ENCODE measurements around the gene LRP1B.

The LRP1B gene

DNA sequence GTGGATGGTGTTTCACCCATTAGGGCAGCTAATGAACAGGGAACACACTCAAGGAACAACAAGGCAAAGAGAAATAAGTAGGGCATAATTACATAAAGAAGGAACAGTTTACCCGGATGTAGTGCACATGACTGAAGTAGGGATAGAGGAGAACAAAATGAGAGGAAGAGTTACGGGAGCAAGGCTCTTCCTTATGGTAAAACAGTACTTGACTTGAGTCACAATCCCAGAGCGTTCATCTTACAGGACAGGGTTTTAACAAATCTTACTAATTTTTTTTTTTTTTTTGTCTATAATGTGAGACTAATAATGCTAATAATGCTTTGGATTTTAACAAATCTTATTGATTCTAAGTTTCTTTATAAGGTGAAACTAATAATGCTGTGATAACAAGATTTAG lies 1329.5 kb downstream of the LRP1B start:
- TF ChIP-seq, protein P1, sequence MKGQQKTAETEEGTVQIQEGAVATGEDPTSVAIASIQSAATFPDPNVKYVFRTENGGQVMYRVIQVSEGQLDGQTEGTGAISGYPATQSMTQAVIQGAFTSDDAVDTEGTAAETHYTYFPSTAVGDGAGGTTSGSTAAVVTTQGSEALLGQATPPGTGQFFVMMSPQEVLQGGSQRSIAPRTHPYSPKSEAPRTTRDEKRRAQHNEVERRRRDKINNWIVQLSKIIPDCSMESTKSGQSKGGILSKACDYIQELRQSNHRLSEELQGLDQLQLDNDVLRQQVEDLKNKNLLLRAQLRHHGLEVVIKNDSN (IDR thresholded peaks at IDR 0.05) = no peak
- no peak for TF ChIP-seq NFIC (IDR thresholded peaks at IDR 0.05)

GRCh38 chr2:140797718-140798117 lies 1333.1 kb downstream of the LRP1B start:
- no peak for TF ChIP-seq ZBTB7A (IDR thresholded peaks at IDR 0.05; ENCODE audit: low read depth)
- TF ChIP-seq EP300 (IDR thresholded peaks at IDR 0.05; ENCODE audit: borderline replicate concordance) = no peak
- TF ChIP-seq, protein P1 (IDR thresholded peaks at IDR 0.05) = no peak
- TF ChIP-seq EGR1 (IDR thresholded peaks at IDR 0.05) = no peak
- TF ChIP-seq TAF1 (IDR thresholded peaks at IDR 0.05; ENCODE audit: low read depth) = no peak
- no peak for TF ChIP-seq TCF12 (IDR thresholded peaks at IDR 0.05; ENCODE audit: low read depth)
- TF ChIP-seq NFIC (IDR thresholded peaks at IDR 0.05) = no peak
- TF ChIP-seq RAD21 (IDR thresholded peaks at IDR 0.05; ENCODE audit: low read depth) = no peak
- TF ChIP-seq REST (IDR thresholded peaks at IDR 0.05; ENCODE audit: low read depth) = no peak

GRCh38 chr2:140791802-140792201 lies 1339.0 kb downstream of the LRP1B start:
- no peak for TF ChIP-seq REST (IDR thresholded peaks at IDR 0.05; ENCODE audit: low read depth)
- TF ChIP-seq, protein P1 (IDR thresholded peaks at IDR 0.05) = no peak
- no peak for TF ChIP-seq RAD21 (IDR thresholded peaks at IDR 0.05; ENCODE audit: low read depth)
- TF ChIP-seq NFIC (IDR thresholded peaks at IDR 0.05) = no peak
- no peak for TF ChIP-seq TAF1 (IDR thresholded peaks at IDR 0.05; ENCODE audit: low read depth)
- TF ChIP-seq FOXM1 (IDR thresholded peaks at IDR 0.05; ENCODE audit: borderline replicate concordance, low read depth) = no peak
- no peak for TF ChIP-seq CREB1 (IDR thresholded peaks at IDR 0.05; ENCODE audit: low read depth)
- no peak for TF ChIP-seq EGR1 (IDR thresholded peaks at IDR 0.05)
- no peak for TF ChIP-seq CEBPB (IDR thresholded peaks at IDR 0.05)
- TF ChIP-seq YY1 (IDR thresholded peaks at IDR 0.05; ENCODE audit: low read depth) = no peak

DNA sequence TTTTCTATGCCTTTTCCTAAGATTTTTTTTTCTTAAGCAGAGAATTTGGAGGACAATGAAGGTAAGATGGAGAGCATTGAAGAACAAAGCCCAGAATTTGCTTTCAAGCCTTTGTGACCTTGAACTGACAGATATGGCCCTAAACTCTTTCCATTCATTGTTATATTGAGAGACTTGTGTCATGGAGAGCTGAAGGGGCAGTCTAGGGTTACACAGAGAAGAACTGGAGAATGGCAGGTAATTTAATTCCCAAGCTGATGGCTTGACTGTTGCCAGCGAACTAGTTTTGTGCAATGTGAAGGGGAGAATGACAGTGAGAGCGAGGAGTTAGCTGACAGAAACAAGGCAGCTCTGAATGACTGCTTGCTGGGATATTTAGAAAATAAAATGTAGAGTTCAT lies 1344.2 kb downstream of the LRP1B start:
- TF ChIP-seq REST (IDR thresholded peaks at IDR 0.05; ENCODE audit: low read depth) (no peak), EGR1 (IDR thresholded peaks at IDR 0.05) (no peak; the same call in 1 of the 2 replicates), YY1 (IDR thresholded peaks at IDR 0.05; ENCODE audit: low read depth) (0 out of 2 replicates have a peak, but pooled peaks have one; percentile 39), TEAD4 (IDR thresholded peaks at IDR 0.05) (0 out of 2 replicates have a peak, but pooled peaks have one; percentile 4), FOXM1 (IDR thresholded peaks at IDR 0.05; ENCODE audit: borderline replicate concordance, low read depth) (no peak), CEBPB (IDR thresholded peaks at IDR 0.05) (peak; percentile 67), EP300 (IDR thresholded peaks at IDR 0.05; ENCODE audit: borderline replicate concordance) (peak; percentile 53; the same call in 1 of the 2 replicates), CREB1 (IDR thresholded peaks at IDR 0.05; ENCODE audit: low read depth) (no peak), NFIC (IDR thresholded peaks at IDR 0.05) (0 out of 2 replicates have a peak, but pooled peaks have one; percentile 33), RAD21 (IDR thresholded peaks at IDR 0.05; ENCODE audit: low read depth) (no peak), MAX (IDR thresholded peaks at IDR 0.05) (no peak), ZBTB7A (IDR thresholded peaks at IDR 0.05; ENCODE audit: low read depth) (no peak)

DNA sequence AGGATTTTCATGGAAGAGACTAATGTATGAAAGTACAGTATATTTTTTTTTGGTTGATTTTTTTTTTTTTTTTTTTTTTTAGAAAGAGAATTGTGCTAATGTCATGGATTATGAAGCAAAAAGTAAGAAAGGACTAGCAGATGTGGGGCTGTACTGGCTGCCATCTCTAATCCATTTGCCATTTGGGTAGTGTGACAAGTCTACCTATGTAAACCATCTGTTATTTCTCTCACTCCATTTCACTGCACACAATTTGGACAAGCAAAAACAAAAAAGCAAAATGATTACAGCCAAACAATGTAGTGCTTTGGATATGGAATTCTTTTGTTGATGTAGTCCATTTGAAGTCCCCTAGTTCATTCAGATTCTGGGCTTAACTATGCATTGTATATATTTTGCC lies 1355.4 kb downstream of the LRP1B start:
- TF ChIP-seq, protein P1 (IDR thresholded peaks at IDR 0.05) = no peak
- TF ChIP-seq RAD21 (IDR thresholded peaks at IDR 0.05; ENCODE audit: low read depth) (no peak), TAF1 (IDR thresholded peaks at IDR 0.05; ENCODE audit: low read depth) (no peak), YY1 (IDR thresholded peaks at IDR 0.05; ENCODE audit: low read depth) (no peak), REST (IDR thresholded peaks at IDR 0.05; ENCODE audit: low read depth) (no peak), TCF12 (IDR thresholded peaks at IDR 0.05; ENCODE audit: low read depth) (no peak), FOXM1 (IDR thresholded peaks at IDR 0.05; ENCODE audit: borderline replicate concordance, low read depth) (no peak), EGR1 (IDR thresholded peaks at IDR 0.05) (no peak), CREB1 (IDR thresholded peaks at IDR 0.05; ENCODE audit: low read depth) (no peak), EP300 (IDR thresholded peaks at IDR 0.05; ENCODE audit: borderline replicate concordance) (no peak), CEBPB (IDR thresholded peaks at IDR 0.05) (no peak), MAX (IDR thresholded peaks at IDR 0.05) (no peak), ZBTB7A (IDR thresholded peaks at IDR 0.05; ENCODE audit: low read depth) (no peak), NFIC (IDR thresholded peaks at IDR 0.05) (no peak), TEAD4 (IDR thresholded peaks at IDR 0.05) (no peak)

Data from Ishikawa (cell line).